IMR-90 (cell line): Measurements from ENCODE around the gene PEX11G. TPM values are rescaled to one million over a fixed set of nuclear protein-coding genes. Genes with fewer than 3 reads are reported as not detected.
A peak's percentile ranks its signal among the peaks of the same experiment; 100 is the strongest.

Experiments
- ATAC-seq: fragments of 200-7000 bp; cut with Tn5 transposase; 2 replicates; pipeline ENCODE4 v1.9.1; 2020; ENCODE audit warnings: low read depth, mild to moderate bottlenecking, moderate library complexity
- BruUV-seq: library from RNA; stranded (reverse); fragments of 400-500 nt; replicated peaks from 2 replicates; lab custom pipeline; 2021; lab: Mats Ljungman, UMichigan
- CTCF ChIA-PET: fragments of 300-600 bp; formaldehyde crosslinking; extraction: SDS; loops from one replicate; lab custom pipeline; 2021; ENCODE audit warnings: antibody characterized with exemption; lab: Yijun Ruan, JAX
- POLR2A ChIA-PET: fragments of 300-600 bp; sonication (Branson Sonifier 250); formaldehyde crosslinking; loops from one replicate; lab custom pipeline; 2022; ENCODE audit warnings: antibody characterized with exemption; ENCODE audit not compliant: unreplicated experiment; lab: Charles Lee
- DNase-seq: peaks from one replicate; pipeline ENCODE4 v3.0.0; 2013
- H2AFZ ChIP-seq: replicated peaks from 2 replicates; pipeline ENCODE3; 2013; ENCODE audit warnings: low read length, mild to moderate bottlenecking; ENCODE audit not compliant: poor library complexity
- H2AK5ac ChIP-seq: 2 replicates; pipeline ENCODE4 v1.6.1; 2013; ENCODE audit warnings: low read depth, low read length, inconsistent platforms
- H2AK9ac ChIP-seq: replicated peaks from 2 replicates; pipeline ENCODE3; 2013; ENCODE audit warnings: mild to moderate bottlenecking, low read depth, low read length, moderate library complexity; ENCODE audit not compliant: poor library complexity
- H2BK120ac ChIP-seq: 2 replicates; pipeline ENCODE4 v1.6.1; 2013; ENCODE audit warnings: low read depth, low read length, inconsistent platforms
- H2BK15ac ChIP-seq: 3 replicates; pipeline ENCODE4 v1.6.1; 2013; ENCODE audit warnings: low read depth, low read length, inconsistent platforms
- H2BK20ac ChIP-seq: 2 replicates; pipeline ENCODE4 v1.6.1; 2013; ENCODE audit warnings: low read depth, mild to moderate bottlenecking, inconsistent platforms, low read length, moderate library complexity
- H2BK5ac ChIP-seq: 2 replicates; pipeline ENCODE4 v1.6.1; 2013; ENCODE audit warnings: mild to moderate bottlenecking, low read depth, low read length, inconsistent platforms; ENCODE audit not compliant: poor library complexity, severe bottlenecking
- H3K14ac ChIP-seq: replicated peaks from 2 replicates; pipeline ENCODE4 v1.6.1; 2013; ENCODE audit warnings: low read depth, low read length, inconsistent platforms
- H3K18ac ChIP-seq: 2 replicates; pipeline ENCODE4 v1.6.1; 2013; ENCODE audit warnings: low read depth, low read length, control low read depth
- H3K23ac ChIP-seq: 2 replicates; pipeline ENCODE4 v1.6.1; 2013; ENCODE audit warnings: low read depth, low read length, inconsistent platforms
- H3K27ac ChIP-seq: 2 replicates; pipeline ENCODE4 v1.5.1; 2013; ENCODE audit warnings: mild to moderate bottlenecking, control low read depth, low read length; ENCODE audit not compliant: insufficient read depth
- H3K27me3 ChIP-seq: 2 replicates; pipeline ENCODE4 v1.6.1; 2013; ENCODE audit warnings: low read length; ENCODE audit not compliant: control insufficient read depth, insufficient read depth
- H3K36me3 ChIP-seq: 2 replicates; pipeline ENCODE4 v1.6.1; 2013; ENCODE audit warnings: low read length, mixed read lengths; ENCODE audit not compliant: control insufficient read depth, insufficient read depth
- H3K4ac ChIP-seq: 2 replicates; pipeline ENCODE4 v1.6.1; 2013; ENCODE audit warnings: low read depth, low read length, inconsistent platforms
- H3K4me1 ChIP-seq: 2 replicates; pipeline ENCODE4 v1.6.1; 2013; ENCODE audit warnings: low read length, mixed read lengths; ENCODE audit not compliant: control insufficient read depth, insufficient read depth
- H3K4me2 ChIP-seq: 2 replicates; pipeline ENCODE4 v1.6.1; 2013; ENCODE audit warnings: low read depth, mild to moderate bottlenecking, control low read depth, low read length, moderate library complexity
- H3K4me3 ChIP-seq: 2 replicates; pipeline ENCODE4 v1.5.1; 2013; ENCODE audit warnings: low read depth, mild to moderate bottlenecking, control low read depth, low read length, moderate library complexity; ENCODE audit not compliant: insufficient read depth
- H3K56ac ChIP-seq: 2 replicates; pipeline ENCODE4 v1.6.1; 2013; ENCODE audit warnings: low read length, inconsistent platforms; ENCODE audit not compliant: insufficient read depth; ENCODE audit errors: extremely low read depth
- H3K79me1 ChIP-seq, 2 experiments: 2 replicates each; pipeline ENCODE4 v1.6.1; 2013; ENCODE audit warnings: low read length in 2 of 2, inconsistent platforms in 1 of 2, low read depth in 1 of 2
- H3K9ac ChIP-seq: 2 replicates; pipeline ENCODE4 v1.6.1; 2013; ENCODE audit warnings: low read depth, low read length, control low read depth
- H3K9me1 ChIP-seq: 2 replicates; pipeline ENCODE4 v1.6.1; 2013; ENCODE audit warnings: low read length, inconsistent platforms; ENCODE audit not compliant: insufficient read depth
- H3K9me3 ChIP-seq: 2 replicates; pipeline ENCODE4 v1.6.1; 2013; ENCODE audit warnings: low read length; ENCODE audit not compliant: control insufficient read depth, insufficient read depth
- H4K20me1 ChIP-seq: 2 replicates; pipeline ENCODE4 v1.6.1; 2013; ENCODE audit warnings: low read length, inconsistent platforms; ENCODE audit not compliant: insufficient read depth
- H4K5ac ChIP-seq: 2 replicates; pipeline ENCODE4 v1.6.1; 2013; ENCODE audit warnings: mild to moderate bottlenecking, low read depth, low read length, control low read depth
- H4K8ac ChIP-seq, 2 experiments: 2 replicates each; pipeline ENCODE4 v1.6.1; 2013; ENCODE audit warnings: low read depth in 2 of 2, low read length in 2 of 2, control low read depth in 1 of 2, inconsistent platforms in 1 of 2
- H4K91ac ChIP-seq: 2 replicates; pipeline ENCODE4 v1.6.1; 2013; ENCODE audit warnings: low read depth, low read length, inconsistent platforms; ENCODE audit not compliant: insufficient read depth
- CEBPB ChIP-seq: IDR thresholded peaks from 2 replicates; pipeline ENCODE4 v1.6.1; 2012; ENCODE audit warnings: low read depth, low read length, improper control_type of control experiment
- CTCF ChIP-seq: conservative IDR thresholded peaks from 2 replicates; pipeline ENCODE4 v1.5.1; 2012; ENCODE audit warnings: mild to moderate bottlenecking, low read depth, low read length, improper control_type of control experiment
- MAFK ChIP-seq: IDR thresholded peaks from 2 replicates; pipeline ENCODE4 v1.6.1; 2012; ENCODE audit warnings: low read depth, low read length, improper control_type of control experiment
- MAZ ChIP-seq: IDR thresholded peaks from 2 replicates; pipeline ENCODE4 v1.6.1; 2012; ENCODE audit warnings: low read depth, mild to moderate bottlenecking, low read length, improper control_type of control experiment, moderate library complexity, borderline replicate concordance
- RAD21 ChIP-seq: IDR thresholded peaks from 2 replicates; pipeline ENCODE4 v1.6.1; 2012; ENCODE audit warnings: low read length, improper control_type of control experiment
- WGBS, 2 experiments: methylation state at CpG; one replicate each; pipeline versions ENCODE4 v1.1.5 to v1.1.7; 2013; ENCODE audit warnings: missing lambda C conversion rate in 2 of 2; ENCODE audit not compliant: insufficient read length in 1 of 2; ENCODE audit errors: extremely low coverage in 2 of 2; 5-methylcytosine and 5-hydroxymethylcytosine counted together
- dilution Hi-C: fragments of 300-500 bp; cut with HindIII; formaldehyde crosslinking; loops from one replicate; pipeline ENCODE4 v1.14.3; 2018; ENCODE audit warnings: low sequenced_read_pairs; ENCODE audit not compliant: unreplicated experiment
- in situ Hi-C: fragments of 300-500 bp; cut with MboI; formaldehyde crosslinking; loops from 3 replicates; pipeline ENCODE4 v1.14.3; 2019; ENCODE audit warnings: low sequenced_read_pairs, inconsistent platforms, mixed read lengths
- intact Hi-C: fragments of 100-400 bp; cut with micrococcal nuclease; formaldehyde crosslinking; loops from 2 replicates; pipeline ENCODE4 v1.10.0; 2022
- polyA plus RNA-seq, 3 experiments: library from polyadenylated mRNA; depleted of rRNA; stranded (reverse); fragments of >200 nt; gene quantifications; 2 replicates each; pipeline ENCODE4 v1.2.3, GENCODE V29; 2012; ENCODE audit warnings: low replicate concordance in 1 of 3
- total RNA-seq: library from RNA; depleted of rRNA; stranded (reverse); fragments of >200 nt; gene quantifications from 2 replicates; pipeline ENCODE4 v1.2.3, GENCODE V29; 2012
- TF ChIP-seq, protein P1 (sequence below): fragments of 150-350 bp; IDR thresholded peaks from 2 replicates; pipeline ENCODE4 v1.6.1; 2016; ENCODE audit warnings: low read depth, mild to moderate bottlenecking, low read length, moderate library complexity, borderline replicate concordance

Gene PEX11G
- total and polyA plus RNA-seq, 2 of the 4 experiments (the other 2 are of a cell fraction): 0.72 to 1.7 TPM

GRCh38 chr19:7497292-7497691 is 8.5 kb upstream of the PEX11G start:
- no peak overlapping the region for H3K23ac ChIP-seq
- H3K36me3 ChIP-seq: no peaks in the 10 kb centered on the region
- no peak overlapping the region for H4K91ac ChIP-seq
- H2BK15ac ChIP-seq: no peak overlapping the region
- H3K9me1 ChIP-seq: no peaks in the 10 kb centered on the region
- no peak overlapping the region for H3K27ac ChIP-seq
- no peak overlapping the region for H3K4me3 ChIP-seq
- no peak overlapping the region for H3K56ac ChIP-seq
- no peak overlapping the region for H2BK20ac ChIP-seq
- dilution Hi-C loops: no loop called here
- TF ChIP-seq MAFK (no peak), MAZ (no peak), RAD21 (peak; percentile 22), CEBPB (no peak), CTCF (peak; percentile 34; the same call in 1 of the 2 replicates)
- TF ChIP-seq, protein P1, sequence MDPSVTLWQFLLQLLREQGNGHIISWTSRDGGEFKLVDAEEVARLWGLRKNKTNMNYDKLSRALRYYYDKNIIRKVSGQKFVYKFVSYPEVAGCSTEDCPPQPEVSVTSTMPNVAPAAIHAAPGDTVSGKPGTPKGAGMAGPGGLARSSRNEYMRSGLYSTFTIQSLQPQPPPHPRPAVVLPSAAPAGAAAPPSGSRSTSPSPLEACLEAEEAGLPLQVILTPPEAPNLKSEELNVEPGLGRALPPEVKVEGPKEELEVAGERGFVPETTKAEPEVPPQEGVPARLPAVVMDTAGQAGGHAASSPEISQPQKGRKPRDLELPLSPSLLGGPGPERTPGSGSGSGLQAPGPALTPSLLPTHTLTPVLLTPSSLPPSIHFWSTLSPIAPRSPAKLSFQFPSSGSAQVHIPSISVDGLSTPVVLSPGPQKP: no peak
- intact Hi-C loops: no loop called here
- CTCF ChIA-PET: interaction anchor here (0.7 to 2.6 kb wide), 8 partner anchors 9 to 99 kb away, joined by 3 to 8 read pairs (median 3); no protein-coding TSS in a partner anchor
- H4K20me1 ChIP-seq: no peaks in the 10 kb centered on the region
- no peak overlapping the region for H4K5ac ChIP-seq
- H3K4me2 ChIP-seq: no peak overlapping the region
- H2AK9ac ChIP-seq: no peak overlapping the region
- peaks cover 17% of the 10 kb centered on the region for H3K27me3 ChIP-seq
- H3K4ac ChIP-seq: no peak overlapping the region
- H3K9ac ChIP-seq: no peak overlapping the region
- no peak overlapping the region for H2BK120ac ChIP-seq
- DNase-seq (no peak), ATAC-seq (peak; percentile 71)
- peaks cover 4% of the 10 kb centered on the region; the same call in 1 of the 2 replicates for H3K4me1 ChIP-seq
- BruUV-seq: no TSS peak
- POLR2A ChIA-PET: no interaction called here
- no peak overlapping the region for H2AK5ac ChIP-seq
- in situ Hi-C loops: no loop called here
- no peak overlapping the region for H2BK5ac ChIP-seq
- H3K9me3 ChIP-seq: no peaks in the 10 kb centered on the region
- no peak overlapping the region for H4K8ac ChIP-seq
- no CpG with 5 or more reads among the region's 7 CpGs for WGBS, 2 experiments
- H3K79me1 ChIP-seq: no peaks in the 10 kb centered on the region
- no peak overlapping the region for H2AFZ ChIP-seq
- no peak overlapping the region for H3K18ac ChIP-seq
- H3K14ac ChIP-seq: no peak overlapping the region
